ENCODE measurements around the gene NYAP2.

DNA sequence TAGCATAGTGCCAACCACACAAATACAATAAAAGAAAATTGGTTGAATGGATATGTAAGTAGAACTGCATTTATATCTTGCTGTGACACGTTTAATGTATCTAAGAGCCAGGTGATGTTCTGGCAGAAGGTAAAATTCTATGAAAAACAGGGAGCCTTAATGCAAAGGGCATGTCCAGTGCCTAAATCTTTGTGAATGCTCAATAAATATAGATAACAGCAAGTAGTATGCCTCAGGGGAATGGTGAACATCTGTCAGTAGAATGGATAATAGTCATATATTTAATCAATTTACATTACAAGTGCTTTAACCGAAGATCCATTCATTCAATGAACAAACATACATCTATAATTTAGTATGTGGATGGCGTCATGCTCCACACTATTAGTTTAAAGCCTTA, 43.7 kb upstream of the NYAP2 start:
- TF ChIP-seq, protein P1, sequence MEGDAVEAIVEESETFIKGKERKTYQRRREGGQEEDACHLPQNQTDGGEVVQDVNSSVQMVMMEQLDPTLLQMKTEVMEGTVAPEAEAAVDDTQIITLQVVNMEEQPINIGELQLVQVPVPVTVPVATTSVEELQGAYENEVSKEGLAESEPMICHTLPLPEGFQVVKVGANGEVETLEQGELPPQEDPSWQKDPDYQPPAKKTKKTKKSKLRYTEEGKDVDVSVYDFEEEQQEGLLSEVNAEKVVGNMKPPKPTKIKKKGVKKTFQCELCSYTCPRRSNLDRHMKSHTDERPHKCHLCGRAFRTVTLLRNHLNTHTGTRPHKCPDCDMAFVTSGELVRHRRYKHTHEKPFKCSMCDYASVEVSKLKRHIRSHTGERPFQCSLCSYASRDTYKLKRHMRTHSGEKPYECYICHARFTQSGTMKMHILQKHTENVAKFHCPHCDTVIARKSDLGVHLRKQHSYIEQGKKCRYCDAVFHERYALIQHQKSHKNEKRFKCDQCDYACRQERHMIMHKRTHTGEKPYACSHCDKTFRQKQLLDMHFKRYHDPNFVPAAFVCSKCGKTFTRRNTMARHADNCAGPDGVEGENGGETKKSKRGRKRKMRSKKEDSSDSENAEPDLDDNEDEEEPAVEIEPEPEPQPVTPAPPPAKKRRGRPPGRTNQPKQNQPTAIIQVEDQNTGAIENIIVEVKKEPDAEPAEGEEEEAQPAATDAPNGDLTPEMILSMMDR (IDR thresholded peaks at IDR 0.05; ENCODE audit: insufficient read depth, low read depth, low read length): no peak
- TF ChIP-seq EZH2 (IDR thresholded peaks at IDR 0.05; ENCODE audit: insufficient read depth, low read length): no peak
